ENCODE results near the gene ANKRD33B.

ANKRD33B gene

GRCh38 chr5:10666531-10667299, 102.8 kb downstream of the ANKRD33B start:
- no peaks in the 10 kb centered on the region for H3K9me3 ChIP-seq (ENCODE audit: insufficient read depth, low read length, severe bottlenecking)
- no peak overlapping the region for H3K27ac ChIP-seq (ENCODE audit: low read length)
- no peaks in the 10 kb centered on the region for H4K20me1 ChIP-seq (ENCODE audit: insufficient read depth, low read length)
- H3K36me3 ChIP-seq (ENCODE audit: insufficient read depth, low read length), result no peaks in the 10 kb centered on the region
- no peak for TF ChIP-seq EZH2 (IDR thresholded peaks at IDR 0.05; ENCODE audit: borderline replicate concordance, low read depth, low read length, severe bottlenecking)
- no peak for ATAC-seq (ENCODE audit: insufficient read depth, low read depth)
- no peak overlapping the region for H3K4me2 ChIP-seq (ENCODE audit: insufficient read depth, low read length)
- no peaks in the 10 kb centered on the region for H3K79me2 ChIP-seq (ENCODE audit: insufficient read depth, low read length)
- H3K4me1 ChIP-seq (ENCODE audit: insufficient read depth, low read length), result no peaks in the 10 kb centered on the region
- no peak for DNase-seq
- H3K27me3 ChIP-seq (ENCODE audit: insufficient read depth, low read length, poor library complexity), result no peaks in the 10 kb centered on the region
- H2AFZ ChIP-seq (ENCODE audit: low read depth, low read length), result no peak overlapping the region
- H3K4me3 ChIP-seq (ENCODE audit: low read depth in 1 of 2, low read length in 2 of 2), result no peak overlapping the region
- H3K9ac ChIP-seq (ENCODE audit: low read depth, low read length), result no peak overlapping the region

- Histone ChIP-seq H3K4me3 (ENCODE audit: low read depth in 1 of 2, low read length in 2 of 2) (no peak overlapping the region), H3K79me2 (ENCODE audit: insufficient read depth, low read length) (no peaks in the 10 kb centered on the region), H3K27ac (ENCODE audit: low read length) (no peak overlapping the region), H3K4me2 (ENCODE audit: insufficient read depth, low read length) (no peak overlapping the region), H4K20me1 (ENCODE audit: insufficient read depth, low read length) (no peaks in the 10 kb centered on the region), H3K27me3 (ENCODE audit: insufficient read depth, low read length, poor library complexity) (no peaks in the 10 kb centered on the region), H3K9me3 (ENCODE audit: insufficient read depth, low read length, severe bottlenecking) (no peaks in the 10 kb centered on the region), H3K36me3 (ENCODE audit: insufficient read depth, low read length) (no peaks in the 10 kb centered on the region), H3K9ac (ENCODE audit: low read depth, low read length) (no peak overlapping the region), H3K4me1 (ENCODE audit: insufficient read depth, low read length) (no peaks in the 10 kb centered on the region), H2AFZ (ENCODE audit: low read depth, low read length) (no peak overlapping the region)
- ATAC-seq (ENCODE audit: insufficient read depth, low read depth) (no peak), DNase-seq (no peak)
- TF ChIP-seq EZH2 (IDR thresholded peaks at IDR 0.05; ENCODE audit: borderline replicate concordance, low read depth, low read length, severe bottlenecking) (no peak), CTCF (IDR thresholded peaks at IDR 0.05; ENCODE audit: borderline replicate concordance, extremely low read depth, low read length, poor library complexity, severe bottlenecking) (no peak)
Observed at GRCh38 chr5:10667431-10668057, 103.7 kb downstream of the ANKRD33B start.

- H3K27me3 ChIP-seq (ENCODE audit: insufficient read depth, low read length, poor library complexity), result no peaks in the 10 kb centered on the region
- no peak for TF ChIP-seq CTCF (IDR thresholded peaks at IDR 0.05; ENCODE audit: borderline replicate concordance, extremely low read depth, low read length, poor library complexity, severe bottlenecking)
- TF ChIP-seq EZH2 (IDR thresholded peaks at IDR 0.05; ENCODE audit: borderline replicate concordance, low read depth, low read length, severe bottlenecking), result no peak
- no peak overlapping the region for H2AFZ ChIP-seq (ENCODE audit: low read depth, low read length)
- DNase-seq (no peak), ATAC-seq (ENCODE audit: insufficient read depth, low read depth) (no peak)
- H3K4me2 ChIP-seq (ENCODE audit: insufficient read depth, low read length), result no peak overlapping the region
- no peaks in the 10 kb centered on the region for H3K79me2 ChIP-seq (ENCODE audit: insufficient read depth, low read length)
- no peak overlapping the region for H3K27ac ChIP-seq (ENCODE audit: low read length)
- no peak overlapping the region for H3K9ac ChIP-seq (ENCODE audit: low read depth, low read length)
- no peak overlapping the region for H3K4me3 ChIP-seq (ENCODE audit: low read depth in 1 of 2, low read length in 2 of 2)
- no peaks in the 10 kb centered on the region for H3K9me3 ChIP-seq (ENCODE audit: insufficient read depth, low read length, severe bottlenecking)
- no peaks in the 10 kb centered on the region for H4K20me1 ChIP-seq (ENCODE audit: insufficient read depth, low read length)
- H3K4me1 ChIP-seq (ENCODE audit: insufficient read depth, low read length), result no peaks in the 10 kb centered on the region
- H3K36me3 ChIP-seq (ENCODE audit: insufficient read depth, low read length), result no peaks in the 10 kb centered on the region
Observed at GRCh38 chr5:10668697-10669096, 104.8 kb downstream of the ANKRD33B start.

GRCh38 chr5:10669983-10670382, 106.1 kb downstream of the ANKRD33B start:
- Histone ChIP-seq H3K9me3 (ENCODE audit: insufficient read depth, low read length, severe bottlenecking) (no peaks in the 10 kb centered on the region), H3K36me3 (ENCODE audit: insufficient read depth, low read length) (no peaks in the 10 kb centered on the region), H3K4me3 (ENCODE audit: low read depth in 1 of 2, low read length in 2 of 2) (no peak overlapping the region), H3K4me1 (ENCODE audit: insufficient read depth, low read length) (no peaks in the 10 kb centered on the region), H3K27ac (ENCODE audit: low read length) (no peak overlapping the region), H3K9ac (ENCODE audit: low read depth, low read length) (no peak overlapping the region), H2AFZ (ENCODE audit: low read depth, low read length) (no peak overlapping the region), H3K4me2 (ENCODE audit: insufficient read depth, low read length) (no peak overlapping the region), H3K27me3 (ENCODE audit: insufficient read depth, low read length, poor library complexity) (no peaks in the 10 kb centered on the region), H4K20me1 (ENCODE audit: insufficient read depth, low read length) (no peaks in the 10 kb centered on the region), H3K79me2 (ENCODE audit: insufficient read depth, low read length) (no peaks in the 10 kb centered on the region)
- TF ChIP-seq EZH2 (IDR thresholded peaks at IDR 0.05; ENCODE audit: borderline replicate concordance, low read depth, low read length, severe bottlenecking), result no peak
- TF ChIP-seq CTCF (IDR thresholded peaks at IDR 0.05; ENCODE audit: borderline replicate concordance, extremely low read depth, low read length, poor library complexity, severe bottlenecking), result no peak
- no peak for DNase-seq
- ATAC-seq (ENCODE audit: insufficient read depth, low read depth), result no peak

All from DND-41 (cell line).